Gastroesophageal sphincter (tissue), 4 donors: ENCODE measurements around the gene MYO6. TPM values are rescaled to one million over a fixed set of nuclear protein-coding genes. Genes with fewer than 3 reads are reported as not detected.

Experiments
- ATAC-seq: fragments of 150-250 bp; one replicate; pipeline ENCODE4 v1.9.1; 2016; ENCODE audit warnings: mild to moderate bottlenecking, moderate library complexity
- H3K27ac ChIP-seq, 4 donors: fragments of 200-600 bp; sonication (generic) in 3 of 4; 1 replicate in 3 of 4; 2 replicates in 1 of 4; pipeline ENCODE4 v1.5.1; 2016 to 2019
- H3K27me3 ChIP-seq: fragments of 200-600 bp; sonication (generic); one replicate; pipeline ENCODE4 v1.5.1; 2019
- H3K36me3 ChIP-seq, 2 donors: fragments of 200-600 bp; sonication (generic); one replicate each; pipeline ENCODE4 v1.5.1; 2019; ENCODE audit warnings: control low read depth in 1 of 2
- H3K4me1 ChIP-seq, 3 donors: fragments of 200-600 bp; sonication (generic); 1 replicate in 2 of 3; 2 replicates in 1 of 3; pipeline ENCODE4 v1.5.1; 2016 to 2019; ENCODE audit warnings: control low read depth in 2 of 3
- H3K4me3 ChIP-seq, 2 donors: fragments of 200-600 bp; sonication (generic); one replicate each; pipeline ENCODE4 v1.5.1; 2019; ENCODE audit warnings: mild to moderate bottlenecking in 1 of 2, moderate library complexity in 1 of 2
- H3K9me3 ChIP-seq, 3 donors: fragments of 200-600 bp; sonication (generic); one replicate each; pipeline ENCODE4 v1.5.1; 2017 to 2019; ENCODE audit warnings: control low read depth in 2 of 3
- CTCF ChIP-seq, 4 experiments: fragments of 200-600 bp in 2 of 4; fragments of 450-650 bp in 2 of 4; sonication (generic) in 1 of 4; IDR thresholded peaks; one replicate each; pipeline ENCODE4 v1.5.1; 2017 to 2019; ENCODE audit warnings: antibody characterized with exemption in 4 of 4, mild to moderate bottlenecking in 2 of 4, moderate library complexity in 2 of 4
- EP300 ChIP-seq: sonication (generic); formaldehyde crosslinking; IDR thresholded peaks from one replicate; pipeline ENCODE4 v1.6.1; 2017; ENCODE audit warnings: antibody characterized with exemption, mild to moderate bottlenecking
- POLR2A ChIP-seq, 2 donors: fragments of 450-650 bp; IDR thresholded peaks; one replicate each; pipeline ENCODE4 v1.6.1; 2017; ENCODE audit warnings: antibody characterized with exemption in 2 of 2, mild to moderate bottlenecking in 2 of 2, moderate library complexity in 1 of 2
- POLR2AphosphoS5 ChIP-seq: sonication (generic); formaldehyde crosslinking; IDR thresholded peaks from one replicate; pipeline ENCODE4 v1.6.1; 2017; ENCODE audit warnings: antibody characterized with exemption
- WGBS, 2 donors: methylation state at CpG; one replicate each; pipeline ENCODE4 v1.1.5; 2018; ENCODE audit warnings: low coverage in 1 of 2; 5-methylcytosine and 5-hydroxymethylcytosine counted together
- total RNA-seq, 4 donors: library from RNA; depleted of rRNA; stranded (reverse); fragments of >200 nt; gene quantifications; one replicate each; pipeline ENCODE4 v1.1.0, GENCODE V29; 2016

MYO6 gene
- total RNA-seq, 4 donors from 2014 or later = 11.0 to 17.4 (median 12.5) TPM

- Histone ChIP-seq H3K4me3 (no peak overlapping the region), H3K36me3 (no peaks in the 10 kb centered on the region), H3K9me3 (no peaks in the 10 kb centered on the region), H3K27ac (no peak overlapping the region), H3K27me3 (no peaks in the 10 kb centered on the region), H3K4me1 (peaks cover 0 to 11% (median 0%) of the 10 kb centered on the region in 3 donors)
- TF ChIP-seq POLR2AphosphoS5 (no peak), POLR2A (IDR thresholded peaks at IDR 0.05) (no peak), CTCF (IDR thresholded peaks at IDR 0.05) (no peak), EP300 (no peak)
- 74 to 79% methylated on average over 3 of the region's 7 CpGs for WGBS, 2 donors
- no peak for ATAC-seq
Observed at GRCh38 chr6:75933387-75933975, 184.4 kb downstream of the MYO6 start.

GRCh38 chr6:75934643-75935472 lies 185.8 kb downstream of the MYO6 start:
- Histone ChIP-seq H3K27me3 (no peaks in the 10 kb centered on the region), H3K9me3 (no peaks in the 10 kb centered on the region), H3K27ac (no peak overlapping the region), H3K4me3 (peak overlapping the region in 1 of 2 donors; percentile 42), H3K36me3 (no peaks in the 10 kb centered on the region), H3K4me1 (peaks cover 0 to 11% (median 0%) of the 10 kb centered on the region in 3 donors)
- peak; percentile 55 for ATAC-seq
- 3% methylated on average over 6 to 21 of the region's 32 CpGs for WGBS, 2 donors
- TF ChIP-seq POLR2AphosphoS5 = no peak
- no peak for TF ChIP-seq POLR2A (IDR thresholded peaks at IDR 0.05)
- TF ChIP-seq EP300 = no peak
- TF ChIP-seq CTCF (IDR thresholded peaks at IDR 0.05) = peak; percentile 36 to 80 (median 50)

GRCh38 chr6:75935473-75935793 lies 186.4 kb downstream of the MYO6 start:
- TF ChIP-seq POLR2AphosphoS5 (no peak), POLR2A (IDR thresholded peaks at IDR 0.05) (no peak), EP300 (no peak), CTCF (IDR thresholded peaks at IDR 0.05) (no peak)
- Histone ChIP-seq H3K27ac (no peak overlapping the region), H3K9me3 (no peaks in the 10 kb centered on the region), H3K4me3 (peak overlapping the region in 1 of 2 donors; percentile 42), H3K27me3 (no peaks in the 10 kb centered on the region), H3K4me1 (peaks cover 0 to 11% (median 0%) of the 10 kb centered on the region in 3 donors), H3K36me3 (no peaks in the 10 kb centered on the region)
- WGBS, 2 donors = 31 to 80% methylated on average over 4 to 11 of the region's 12 CpGs
- no peak for ATAC-seq

- no peak for ATAC-seq
- no peak overlapping the region for H3K27ac ChIP-seq
- WGBS, 2 donors = 68 to 90% methylated on average over 2 to 3 of the region's 3 CpGs
- H3K4me3 ChIP-seq = no peak overlapping the region
- H3K36me3 ChIP-seq = no peaks in the 10 kb centered on the region
- peaks cover 0 to 11% (median 0%) of the 10 kb centered on the region in 3 donors for H3K4me1 ChIP-seq
- H3K27me3 ChIP-seq = no peaks in the 10 kb centered on the region
- no peak for TF ChIP-seq CTCF (IDR thresholded peaks at IDR 0.05)
- no peak for TF ChIP-seq POLR2AphosphoS5
- TF ChIP-seq EP300 = no peak
- no peak for TF ChIP-seq POLR2A (IDR thresholded peaks at IDR 0.05)
- H3K9me3 ChIP-seq = no peaks in the 10 kb centered on the region
Observed at GRCh38 chr6:75936682-75937081, 187.6 kb downstream of the MYO6 start.

GRCh38 chr6:75937846-75938245 lies 188.8 kb downstream of the MYO6 start:
- ATAC-seq = no peak
- no peak for TF ChIP-seq CTCF (IDR thresholded peaks at IDR 0.05)
- no peak for TF ChIP-seq EP300
- TF ChIP-seq POLR2AphosphoS5 = no peak
- no peak for TF ChIP-seq POLR2A (IDR thresholded peaks at IDR 0.05)
- Histone ChIP-seq H3K36me3 (no peaks in the 10 kb centered on the region), H3K27me3 (no peaks in the 10 kb centered on the region), H3K27ac (no peak overlapping the region), H3K4me3 (no peak overlapping the region), H3K4me1 (peaks cover 0 to 11% (median 0%) of the 10 kb centered on the region in 3 donors), H3K9me3 (no peaks in the 10 kb centered on the region)
- 41 to 52% methylated on average over 2 of the region's 2 CpGs for WGBS, 2 donors
